Posterior vena cava (tissue), 2 donors: Measurements from ENCODE around the gene SPRYD7. TPM values are rescaled to one million over a fixed set of nuclear protein-coding genes. Genes with fewer than 3 reads are reported as not detected.

Experiments
- DNase-seq: peaks from one replicate; pipeline ENCODE4 v3.0.0-alpha.2; 2020; ENCODE audit warnings: low spot score
- intact Hi-C, 2 donors: fragments of 100-400 bp; cut with DNase I; formaldehyde crosslinking; loops; one replicate each; pipeline versions ENCODE4 v1.14.1 to v1.14.2; 2022 to 2023
- total RNA-seq, 2 donors: library from RNA; stranded (reverse); fragmentation: NEBNext Ultra II Directional; extraction: Animal tissue kit (Norgen Biotek cat#: 25700); gene quantifications; one replicate each; pipeline ENCODE4 v1.2.1, GENCODE V29; 2021
- donor health status: DM: yes; HTN: yes; CAD: no.
- donor health status: DM: yes; HTN: yes; CAD: no.

SPRYD7 gene
- total RNA-seq, 2 donors from 2014 or later, result 9.1 to 10.8 TPM

DNA sequence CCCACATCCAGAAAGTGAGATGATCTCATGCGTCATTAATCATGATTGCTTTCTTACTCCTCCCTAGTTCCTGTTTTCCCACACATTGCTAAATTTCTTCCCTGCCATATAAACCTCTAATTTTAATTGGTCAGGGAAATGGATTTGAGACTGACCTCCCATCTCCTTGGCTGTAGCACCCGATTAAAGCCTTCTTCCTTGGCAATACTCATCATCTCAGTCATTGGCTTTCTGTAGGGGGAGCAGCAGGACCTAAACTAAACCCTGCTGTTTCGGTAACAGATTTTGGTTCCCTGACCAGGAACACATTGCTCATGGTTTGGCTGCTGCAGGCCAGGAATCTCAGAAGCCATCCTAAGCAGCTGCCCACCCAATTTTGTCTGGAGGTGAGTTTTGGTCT lies 61.7 kb downstream of the SPRYD7 start:
- intact Hi-C loops, result no loop called here
- no peak for DNase-seq

- intact Hi-C loops, result no loop called here
- no peak for DNase-seq
These were observed 66.6 kb downstream of the SPRYD7 start for GRCh38 chr13:49869519-49869918.

DNA sequence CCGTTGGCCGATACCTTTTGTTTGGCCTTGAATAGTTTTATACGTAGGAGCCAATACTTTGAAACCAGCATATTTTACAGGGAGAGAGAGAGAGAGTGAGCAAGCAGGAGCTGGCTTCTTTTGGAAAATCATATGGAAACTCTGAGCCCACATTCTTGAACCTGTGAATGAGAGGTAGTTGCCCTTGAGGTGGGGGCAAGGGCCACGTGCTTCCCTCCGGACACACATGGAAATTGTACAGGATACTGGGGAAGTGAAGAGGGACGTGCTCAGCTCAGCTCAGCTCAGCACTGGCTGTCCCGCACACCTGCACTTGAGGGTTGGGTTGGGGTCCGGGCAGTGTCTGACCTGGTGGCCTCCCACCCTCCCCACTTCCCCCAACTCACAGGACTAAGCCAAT lies 68.3 kb downstream of the SPRYD7 start:
- no peak for DNase-seq
- intact Hi-C loops, result no loop called here

- no peak for DNase-seq
- intact Hi-C loops, result no loop called here
These were observed 70.9 kb downstream of the SPRYD7 start for GRCh38 chr13:49865218-49865617.

DNA sequence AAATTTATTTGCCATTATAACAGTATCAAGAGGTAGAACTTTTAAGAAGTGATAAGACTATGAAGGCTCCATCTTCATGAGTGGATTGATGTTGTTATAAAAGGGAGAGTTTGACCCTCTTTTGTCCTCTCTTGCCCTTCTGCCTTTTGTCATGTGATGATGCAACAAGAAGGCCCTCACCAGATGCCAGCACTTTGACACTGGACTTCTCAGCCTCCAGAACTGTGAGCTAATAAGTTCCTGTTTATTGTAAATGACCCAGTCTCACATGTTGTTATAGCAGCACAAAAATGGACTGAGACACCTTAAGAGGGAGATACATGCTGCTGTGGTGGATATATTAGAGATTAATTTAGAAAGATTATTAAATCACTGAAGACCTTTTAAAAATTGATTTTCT lies 71.6 kb downstream of the SPRYD7 start:
- intact Hi-C loops, result no loop called here
- no peak for DNase-seq

Other genes with a start within 250 kb of the SPRYD7 start
- 10 to 100 TPM; 20.1 to 23.8 TPM for gene EBPL, start 244.9 kb downstream of the SPRYD7 start, total RNA-seq
- 10 to 100 TPM; 38.0 to 54.4 TPM for gene KPNA3, start 143.7 kb downstream of the SPRYD7 start, total RNA-seq
- 10 to 100 TPM; 18.0 to 20.9 TPM for gene TRIM13, start 60.7 kb upstream of the SPRYD7 start, total RNA-seq
- under 1 TPM in 1 of 2 donors, not detected in 1; 0.46 TPM for gene KCNRG, start 79.1 kb upstream of the SPRYD7 start, total RNA-seq